SU-DHL-6 (cell line): Measurements from ENCODE around the gene PITPNB.

Experiments used
- EZH2phosphoT487 ChIP-seq: fragments of 200-600 bp; sonication (generic), shearing (Covaris generic); conservative IDR thresholded peaks from 2 replicates; pipeline ENCODE4 v1.6.1; 2018; ENCODE audit warnings: mild to moderate bottlenecking, antibody characterized with exemption, low read length, moderate library complexity, mixed read lengths
- TF ChIP-seq, protein P1 (sequence below): fragments of 200-600 bp; sonication (generic); IDR thresholded peaks from one replicate; pipeline ENCODE4 v1.5.1; 2017; ENCODE audit warnings: antibody characterized with exemption, mild to moderate bottlenecking, low read length, moderate library complexity; ENCODE audit not compliant: insufficient read depth, poor library complexity, severe bottlenecking

- TF ChIP-seq, protein P1, sequence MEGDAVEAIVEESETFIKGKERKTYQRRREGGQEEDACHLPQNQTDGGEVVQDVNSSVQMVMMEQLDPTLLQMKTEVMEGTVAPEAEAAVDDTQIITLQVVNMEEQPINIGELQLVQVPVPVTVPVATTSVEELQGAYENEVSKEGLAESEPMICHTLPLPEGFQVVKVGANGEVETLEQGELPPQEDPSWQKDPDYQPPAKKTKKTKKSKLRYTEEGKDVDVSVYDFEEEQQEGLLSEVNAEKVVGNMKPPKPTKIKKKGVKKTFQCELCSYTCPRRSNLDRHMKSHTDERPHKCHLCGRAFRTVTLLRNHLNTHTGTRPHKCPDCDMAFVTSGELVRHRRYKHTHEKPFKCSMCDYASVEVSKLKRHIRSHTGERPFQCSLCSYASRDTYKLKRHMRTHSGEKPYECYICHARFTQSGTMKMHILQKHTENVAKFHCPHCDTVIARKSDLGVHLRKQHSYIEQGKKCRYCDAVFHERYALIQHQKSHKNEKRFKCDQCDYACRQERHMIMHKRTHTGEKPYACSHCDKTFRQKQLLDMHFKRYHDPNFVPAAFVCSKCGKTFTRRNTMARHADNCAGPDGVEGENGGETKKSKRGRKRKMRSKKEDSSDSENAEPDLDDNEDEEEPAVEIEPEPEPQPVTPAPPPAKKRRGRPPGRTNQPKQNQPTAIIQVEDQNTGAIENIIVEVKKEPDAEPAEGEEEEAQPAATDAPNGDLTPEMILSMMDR: no peak
- TF ChIP-seq EZH2phosphoT487: no peak
These were observed 97.9 kb downstream of the PITPNB start for GRCh38 chr22:27820896-27821866.
